Activated T-helper 1 cell treated with Interleukin-2 at 50 U/mL for 16 hours (primary cell): ENCODE results near the gene CASKIN1.
A peak's percentile ranks its signal among the peaks of the same experiment; 100 is the strongest.

Source experiments
- DNase-seq: peaks from one replicate; pipeline ENCODE4 v3.0.0-alpha.2; 2020; ENCODE audit warnings: low read depth

CASKIN1 gene

GRCh38 chr16:2233872-2234812 is 37.7 kb upstream of the CASKIN1 start:
- no peak for DNase-seq

GRCh38 chr16:2233046-2233775 is 36.8 kb upstream of the CASKIN1 start:
- DNase-seq: no peak

- DNase-seq: no peak
Observed at GRCh38 chr16:2232094-2232990, 35.9 kb upstream of the CASKIN1 start.

DNA sequence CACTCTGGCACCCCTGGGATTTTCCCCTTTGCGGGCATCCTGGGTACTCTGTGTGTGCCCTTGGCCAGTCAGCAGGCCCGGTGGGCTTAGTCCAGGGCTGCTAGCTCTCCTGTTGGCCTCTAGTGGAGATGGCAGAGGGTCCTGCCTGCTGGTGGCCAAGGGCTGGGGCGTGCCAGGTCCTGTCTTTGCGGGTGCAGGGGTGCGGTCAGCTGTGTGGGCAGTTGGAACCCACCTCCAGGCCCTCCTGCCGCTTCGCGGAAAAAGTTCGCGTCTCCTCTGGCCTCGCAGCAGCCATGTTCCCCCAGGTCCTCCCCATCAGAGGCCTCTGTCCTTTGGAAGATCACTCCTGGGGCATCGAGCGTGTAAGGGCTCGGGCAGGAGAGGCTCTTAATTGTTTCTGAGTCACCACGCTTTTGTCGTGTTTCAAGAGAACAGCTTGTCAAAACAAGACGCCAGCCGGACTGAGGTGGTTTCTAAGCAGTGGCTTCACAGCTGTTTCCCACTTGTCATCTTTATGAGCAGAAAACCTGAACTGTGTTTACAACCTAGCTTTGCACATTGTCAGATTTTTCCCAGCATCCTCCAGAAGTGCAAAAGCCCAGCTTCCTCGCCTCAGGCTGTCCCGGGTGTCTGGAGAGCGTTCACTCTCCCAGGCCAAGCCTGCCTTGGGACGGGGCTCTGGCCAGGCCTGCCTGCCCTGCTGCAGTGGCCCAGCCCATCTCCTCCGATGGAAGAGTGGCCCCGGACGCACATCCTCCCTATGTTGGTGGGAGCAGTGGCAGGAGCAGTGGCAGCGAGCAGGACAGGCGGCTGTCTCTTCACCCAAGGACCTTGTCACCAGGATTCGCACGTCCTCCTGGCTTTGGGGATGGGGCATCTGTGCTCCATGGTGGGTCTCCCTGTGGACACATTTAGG is 34.9 kb upstream of the CASKIN1 start:
- DNase-seq: no peak

DNA sequence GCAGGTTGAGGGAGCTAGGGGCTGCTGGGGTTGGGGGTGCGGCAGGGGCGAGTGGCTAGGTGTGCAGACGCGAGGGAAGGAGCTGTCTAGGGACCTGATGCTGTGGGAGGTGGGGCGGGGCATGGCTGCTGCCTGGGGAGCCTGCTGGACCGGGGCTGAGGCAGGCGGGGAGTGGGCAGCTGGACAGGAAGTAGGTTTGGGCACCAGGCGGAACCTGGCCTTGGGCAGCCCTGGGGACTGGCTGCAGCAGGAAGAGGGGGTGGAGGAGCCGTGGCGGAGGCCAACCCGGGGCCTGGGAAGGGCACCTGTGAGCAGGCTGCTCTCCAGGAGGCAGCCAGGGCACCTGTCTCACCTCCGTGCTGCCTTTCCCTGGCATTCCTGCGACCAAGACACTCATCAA is 34.0 kb upstream of the CASKIN1 start:
- no peak for DNase-seq

DNA sequence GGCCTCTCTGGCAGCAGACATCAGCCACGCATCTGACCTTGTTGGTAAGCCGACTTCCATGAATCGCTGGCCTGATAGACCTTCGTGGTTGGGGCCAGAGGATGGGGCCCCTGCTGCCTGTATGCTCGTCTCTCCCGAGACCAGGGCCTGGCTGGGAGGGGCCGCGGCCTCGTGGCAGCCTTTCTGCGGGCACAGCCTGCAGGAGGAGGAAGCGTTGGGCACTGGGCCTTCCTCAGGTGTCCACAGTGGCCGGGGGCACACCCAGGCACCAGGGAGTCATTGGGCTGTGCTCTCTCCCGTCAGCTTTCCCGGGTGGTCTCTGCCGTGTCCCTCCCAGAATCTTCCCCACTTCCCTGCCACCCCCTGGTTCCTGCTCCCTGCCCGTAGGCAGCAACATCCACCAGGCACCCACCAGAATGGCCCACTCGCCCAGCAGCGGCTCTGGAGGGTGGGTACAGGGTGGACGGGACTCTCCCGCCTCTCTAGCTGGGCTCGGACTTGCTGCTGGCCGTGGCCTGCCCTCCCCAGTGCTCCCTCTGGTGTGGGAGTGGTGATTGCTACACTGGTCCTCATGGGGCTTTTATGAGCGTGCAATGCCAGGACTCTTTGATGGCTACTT is 33.3 kb upstream of the CASKIN1 start:
- DNase-seq: no peak

DNA sequence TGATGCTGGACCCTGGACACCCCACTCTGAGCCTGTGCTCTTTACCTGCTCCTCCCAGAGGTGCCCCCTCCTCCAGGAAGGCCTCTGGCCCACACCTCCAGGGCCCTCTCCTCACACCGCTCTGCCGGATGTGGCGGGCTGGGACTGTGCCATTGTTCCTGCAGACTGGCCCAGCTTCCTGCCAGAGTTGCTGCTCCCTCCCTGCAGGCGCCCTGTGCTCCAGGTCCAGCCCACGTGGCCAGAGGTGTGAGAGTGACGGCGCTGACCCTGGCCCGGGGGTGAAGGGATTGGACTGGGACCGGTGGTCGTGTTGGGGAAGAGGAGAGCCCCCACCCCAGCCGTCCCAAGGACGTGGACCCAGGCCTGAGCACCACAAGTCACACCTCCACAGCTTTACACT is 32.7 kb upstream of the CASKIN1 start:
- DNase-seq: no peak

- DNase-seq: no peak
Observed at GRCh38 chr16:2228161-2228824, 31.9 kb upstream of the CASKIN1 start.

GRCh38 chr16:2226918-2227317 is 30.5 kb upstream of the CASKIN1 start:
- no peak for DNase-seq

- no peak for DNase-seq
Observed at GRCh38 chr16:2226245-2226793, 29.9 kb upstream of the CASKIN1 start.

- DNase-seq: no peak
Observed at GRCh38 chr16:2223942-2224486, 27.6 kb upstream of the CASKIN1 start.

GRCh38 chr16:2223221-2223941 is 27.0 kb upstream of the CASKIN1 start, which contains the start of gene E4F1:
TSS of gene E4F1 (plus strand) at chr16:2223591. CDS start at chr16:2223614, 23 bp downstream.
- peak; percentile 98 for DNase-seq

GRCh38 chr16:2216330-2216729 is 19.9 kb upstream of the CASKIN1 start:
- no peak for DNase-seq

GRCh38 chr16:2214719-2214968 is 18.2 kb upstream of the CASKIN1 start, which contains the start of gene PGP:
TSS of gene PGP (minus strand) at chr16:2214840. CDS start at chr16:2214777, 63 bp downstream.
- no peak for DNase-seq

GRCh38 chr16:2213817-2214718 is 17.7 kb upstream of the CASKIN1 start:
- DNase-seq: no peak

GRCh38 chr16:2212362-2213324 is 16.2 kb upstream of the CASKIN1 start:
- DNase-seq: no peak

DNA sequence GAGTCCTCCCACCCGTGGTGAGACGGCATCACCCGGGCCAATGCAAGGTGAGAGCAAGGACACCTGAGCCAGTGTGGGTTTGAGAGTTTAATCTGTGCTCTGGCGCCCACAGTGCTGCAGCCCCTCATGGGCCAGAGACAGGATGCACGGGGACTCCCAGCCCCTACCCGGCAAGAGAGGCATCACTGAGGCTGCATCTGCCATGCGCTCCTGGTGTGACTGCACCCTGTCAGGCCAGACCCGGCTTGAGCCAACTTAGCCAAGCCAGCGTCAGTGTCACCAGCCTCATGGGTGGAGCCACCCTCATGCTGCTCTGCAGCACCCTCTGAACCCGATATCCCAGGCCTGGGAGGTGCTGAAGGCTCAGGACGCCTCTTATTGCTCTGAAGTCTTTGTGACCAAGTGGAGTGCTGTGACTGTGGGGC is 15.5 kb upstream of the CASKIN1 start:
- DNase-seq: no peak
